Prostate gland (tissue), 2 donors: ENCODE results near the gene PAQR4. TPM values are rescaled to one million over a fixed set of nuclear protein-coding genes. Genes with fewer than 3 reads are reported as not detected.

Source experiments
- DNase-seq: peaks from one replicate; pipeline ENCODE4 v3.0.0-alpha.2; 2019; ENCODE audit warnings: low spot score
- H3K27ac ChIP-seq, 2 donors: fragments of 200-600 bp; sonication (generic); 2 replicates each; pipeline ENCODE4 v1.5.1; 2017 to 2019
- H3K27me3 ChIP-seq: fragments of 200-600 bp; sonication (generic); replicated peaks from 2 replicates; pipeline ENCODE4 v1.5.1; 2019; ENCODE audit not compliant: insufficient read depth
- H3K36me3 ChIP-seq, 2 donors: fragments of 200-600 bp; sonication (generic); 1 replicate in 1 of 2; 2 replicates in 1 of 2; pipeline versions ENCODE4 v1.5.1 to v1.8.1; 2017 to 2019
- H3K4me1 ChIP-seq: fragments of 200-600 bp; sonication (generic); replicated peaks from 2 replicates; pipeline ENCODE4 v1.5.1; 2019
- H3K4me3 ChIP-seq, 2 donors: fragments of 200-600 bp; sonication (generic); 2 replicates each; pipeline ENCODE4 v1.5.1; 2017 to 2019
- H3K9me3 ChIP-seq: fragments of 200-600 bp; sonication (generic); 2 replicates; pipeline ENCODE4 v1.5.1; 2017
- CTCF ChIP-seq, 4 experiments: fragments of 200-600 bp in 2 of 4; fragments of 450-650 bp in 2 of 4; sonication (generic) in 2 of 4; IDR thresholded peaks; 1 replicate in 3 of 4; 2 replicates in 1 of 4; pipeline ENCODE4 v1.5.1; 2016 to 2019; ENCODE audit warnings: antibody characterized with exemption in 4 of 4, mild to moderate bottlenecking in 2 of 4, moderate library complexity in 2 of 4
- POLR2A ChIP-seq: fragments of 450-650 bp; IDR thresholded peaks from one replicate; pipeline ENCODE4 v1.6.1; 2016; ENCODE audit warnings: antibody characterized with exemption, mild to moderate bottlenecking
- POLR2AphosphoS5 ChIP-seq: sonication (generic); formaldehyde crosslinking; IDR thresholded peaks from one replicate; pipeline ENCODE4 v1.6.1; 2017; ENCODE audit warnings: antibody characterized with exemption
- whole genome bisulfite sequencing: methylation state at CpG from one replicate; pipeline ENCODE4 v1.1.5; 2018; 5-methylcytosine and 5-hydroxymethylcytosine counted together
- intact Hi-C: fragments of 100-400 bp; cut with DNase I; formaldehyde crosslinking; loops from one replicate; pipeline ENCODE4 v1.14.2; 2022
- total RNA-seq, 2 donors: library from RNA; depleted of rRNA; stranded (reverse); fragments of >200 nt; gene quantifications; one replicate each; pipeline ENCODE4 v1.1.0, GENCODE V29; 2016

The PAQR4 gene
- total RNA-seq, 2 donors from 2014 or later = 9.1 to 25.1 TPM

- no peaks in the 10 kb centered on the region for H3K27me3 ChIP-seq
- DNase-seq = no peak
These were observed 13.7 kb upstream of the PAQR4 start for GRCh38 chr16:2955438-2955778.

GRCh38 chr16:2955779-2956578 lies 13.2 kb upstream of the PAQR4 start:
- Histone ChIP-seq H3K4me1 (no peaks in the 10 kb centered on the region), H3K4me3 (no peak overlapping the region), H3K9me3 (no peaks in the 10 kb centered on the region), H3K36me3 (no peaks in the 10 kb centered on the region), H3K27me3 (no peaks in the 10 kb centered on the region), H3K27ac (no peak overlapping the region)
- TF ChIP-seq POLR2AphosphoS5 (no peak), CTCF (IDR thresholded peaks at IDR 0.05) (no peak), POLR2A (no peak)
- WGBS = 41% methylated on average over 21 of the region's 21 CpGs
- DNase-seq = no peak
- intact Hi-C loops = no loop called here

More at GRCh38 chr16:2955438-2955778, 13.7 kb upstream of the PAQR4 start:
- TF ChIP-seq POLR2A (no peak), CTCF (IDR thresholded peaks at IDR 0.05) (no peak), POLR2AphosphoS5 (no peak)
- H3K36me3 ChIP-seq = no peaks in the 10 kb centered on the region
- H3K4me3 ChIP-seq = no peak overlapping the region
- H3K4me1 ChIP-seq = no peaks in the 10 kb centered on the region
- no peaks in the 10 kb centered on the region for H3K9me3 ChIP-seq
- 47% methylated on average over 9 of the region's 10 CpGs for WGBS
- no peak overlapping the region for H3K27ac ChIP-seq
- intact Hi-C loops = no loop called here

- Histone ChIP-seq H3K27me3 (no peaks in the 10 kb centered on the region), H3K9me3 (no peaks in the 10 kb centered on the region), H3K27ac (no peak overlapping the region), H3K4me1 (no peaks in the 10 kb centered on the region), H3K36me3 (no peaks in the 10 kb centered on the region), H3K4me3 (no peak overlapping the region)
- 95% methylated on average over 11 of the region's 11 CpGs for WGBS
- intact Hi-C loops = no loop called here
- DNase-seq = no peak
- no peak for TF ChIP-seq POLR2A
- no peak for TF ChIP-seq POLR2AphosphoS5
- TF ChIP-seq CTCF (IDR thresholded peaks at IDR 0.05) = no peak
These were observed 12.6 kb upstream of the PAQR4 start for GRCh38 chr16:2956579-2956956.

- intact Hi-C loops = no loop called here
- 36% methylated on average over 10 of the region's 10 CpGs for WGBS
- DNase-seq = no peak
- Histone ChIP-seq H3K9me3 (no peaks in the 10 kb centered on the region), H3K4me1 (peaks cover 12% of the 10 kb centered on the region), H3K27ac (no peak overlapping the region), H3K36me3 (no peaks in the 10 kb centered on the region), H3K4me3 (no peak overlapping the region), H3K27me3 (no peaks in the 10 kb centered on the region)
- no peak for TF ChIP-seq POLR2AphosphoS5
- no peak for TF ChIP-seq POLR2A
- no peak for TF ChIP-seq CTCF (IDR thresholded peaks at IDR 0.05)
These were observed 9.9 kb upstream of the PAQR4 start for GRCh38 chr16:2959206-2959605.
